ENCODE measurements around the gene PTPN12.

- TF ChIP-seq GATA2 (IDR thresholded peaks at IDR 0.05; ENCODE audit: low read depth, low read length) (no peak), GATA3 (IDR thresholded peaks at IDR 0.05; ENCODE audit: low read depth, low read length) (no peak)
These were observed 69.5 kb downstream of the PTPN12 start for GRCh38 chr7:77606562-77606961.

Measured in SH-SY5Y (cell line).